Effector memory CD8-positive, alpha-beta T cell (primary cell): ENCODE measurements around the gene DHDH.
"Not testable (repeated sequence)": the region's sequence is repeated elsewhere in the genome, so short reads cannot be mapped to it uniquely, and the experiment has no call there.

Source experiments
- ATAC-seq: fragments of 150-1000 bp; cut with Tn5 transposase; replicated peaks from 2 replicates; pipeline ENCODE4 v1.10.0; 2021; ENCODE audit warnings: mild to moderate bottlenecking, moderate library complexity
- DNase-seq, 3 experiments: peaks; one replicate each; pipeline ENCODE4 v3.0.0; 2021
- H3K27ac Mint-ChIP-seq, 2 donors: one replicate each; pipeline ENCODE4 v1.8.0; 2022; ENCODE audit warnings: mild to moderate bottlenecking in 2 of 2, mixed read lengths in 2 of 2, moderate library complexity in 2 of 2
- H3K27me3 Mint-ChIP-seq, 2 donors: one replicate each; pipeline ENCODE4 v1.8.0; 2022; ENCODE audit warnings: mixed read lengths in 2 of 2
- H3K36me3 Mint-ChIP-seq: one replicate; pipeline ENCODE4 v1.8.0; 2022; ENCODE audit warnings: mild to moderate bottlenecking, moderate library complexity, mixed read lengths; ENCODE audit not compliant: insufficient read depth
- H3K4me1 Mint-ChIP-seq, 2 donors: one replicate each; pipeline ENCODE4 v1.8.0; 2022; ENCODE audit warnings: low read depth in 2 of 2, mixed read lengths in 2 of 2
- H3K4me3 Mint-ChIP-seq, 2 donors: one replicate each; pipeline ENCODE4 v1.8.0; 2022; ENCODE audit warnings: mild to moderate bottlenecking in 2 of 2, mixed read lengths in 2 of 2, moderate library complexity in 2 of 2
- H3K9me3 Mint-ChIP-seq, 2 donors: one replicate each; pipeline ENCODE4 v1.8.0; 2022; ENCODE audit warnings: mixed read lengths in 2 of 2

DHDH gene

DNA sequence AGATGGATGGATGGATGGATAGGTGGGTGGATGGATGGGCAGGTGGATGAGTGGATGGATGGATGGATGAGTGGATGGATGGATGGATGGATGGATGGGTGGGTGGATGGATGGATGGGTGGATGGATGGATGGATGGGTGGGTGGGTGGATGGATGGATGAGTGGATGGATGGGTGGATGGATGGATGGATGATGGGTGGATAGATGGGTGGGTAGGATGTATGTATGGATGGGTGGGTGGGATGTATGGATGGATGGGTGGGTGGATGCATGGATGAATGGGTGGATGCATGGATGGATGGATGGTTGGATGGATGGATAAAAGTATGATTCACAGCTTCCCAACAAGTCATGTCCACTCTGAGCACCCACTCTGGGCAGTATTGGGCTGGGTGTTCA lies 29.7 kb upstream of the DHDH start:
- not testable (repeated sequence) for H3K27me3 Mint-ChIP-seq, H3K4me3 Mint-ChIP-seq, H3K9me3 Mint-ChIP-seq, DNase-seq, H3K27ac Mint-ChIP-seq, ATAC-seq
- Mint-ChIP-seq H3K36me3 (peaks cover 43% of the 10 kb centered on the region), H3K4me1 (peaks cover 20 to 30% of the 10 kb centered on the region in 2 donors)

DNA sequence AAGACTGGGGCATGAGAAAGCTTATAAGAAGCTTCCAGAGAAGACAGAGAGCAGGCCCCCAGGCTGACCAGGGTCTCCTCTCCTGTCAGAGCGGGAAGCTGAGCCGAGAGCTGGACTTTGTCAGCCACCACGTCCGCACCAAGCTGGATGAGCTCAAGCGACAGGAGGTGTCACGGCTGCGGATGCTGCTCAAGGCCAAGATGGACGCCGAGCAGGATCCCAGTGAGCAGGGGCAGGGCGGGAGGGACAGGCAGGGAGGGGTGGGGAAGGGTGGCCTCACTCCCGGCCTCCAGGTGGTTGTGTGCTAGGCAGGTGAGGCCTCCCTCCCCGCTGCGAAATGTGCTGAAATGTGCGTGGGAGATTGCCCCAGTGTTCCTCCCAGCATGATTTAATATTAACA lies 27.8 kb upstream of the DHDH start:
- H3K4me3 Mint-ChIP-seq = no peak overlapping the region
- ATAC-seq (no peak), DNase-seq (no peak)
- H3K9me3 Mint-ChIP-seq = no peaks in the 10 kb centered on the region
- peaks cover 59% of the 10 kb centered on the region for H3K36me3 Mint-ChIP-seq
- H3K27ac Mint-ChIP-seq = no peak overlapping the region
- peaks cover 11 to 17% of the 10 kb centered on the region in 2 donors for H3K4me1 Mint-ChIP-seq
- H3K27me3 Mint-ChIP-seq = no peaks in the 10 kb centered on the region

DNA sequence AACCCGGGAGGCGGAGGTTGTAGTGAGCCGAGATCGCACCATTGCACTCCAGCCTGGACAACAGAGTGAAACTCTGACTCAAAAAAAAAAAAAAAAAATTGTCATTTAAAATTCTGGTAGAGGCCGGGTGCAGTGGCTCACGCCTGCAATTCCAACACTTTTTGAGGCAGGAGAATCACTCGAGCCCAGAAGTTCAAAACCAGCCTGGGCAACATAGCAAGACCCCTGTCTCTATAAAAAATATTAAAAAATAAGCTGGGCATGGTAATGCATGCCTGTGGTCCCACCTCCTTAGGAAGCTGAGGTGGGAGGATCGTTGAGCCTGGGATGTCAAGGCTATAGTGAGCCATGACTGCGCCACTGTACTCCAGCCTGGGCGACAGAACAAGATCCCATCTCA lies 27.2 kb upstream of the DHDH start:
- no peak overlapping the region for H3K4me3 Mint-ChIP-seq
- ATAC-seq (no peak), DNase-seq (no peak)
- no peaks in the 10 kb centered on the region for H3K27me3 Mint-ChIP-seq
- peaks cover 5 to 12% of the 10 kb centered on the region in 2 donors for H3K4me1 Mint-ChIP-seq
- no peaks in the 10 kb centered on the region for H3K9me3 Mint-ChIP-seq
- H3K27ac Mint-ChIP-seq = no peak overlapping the region
- H3K36me3 Mint-ChIP-seq = peaks cover 66% of the 10 kb centered on the region

DNA sequence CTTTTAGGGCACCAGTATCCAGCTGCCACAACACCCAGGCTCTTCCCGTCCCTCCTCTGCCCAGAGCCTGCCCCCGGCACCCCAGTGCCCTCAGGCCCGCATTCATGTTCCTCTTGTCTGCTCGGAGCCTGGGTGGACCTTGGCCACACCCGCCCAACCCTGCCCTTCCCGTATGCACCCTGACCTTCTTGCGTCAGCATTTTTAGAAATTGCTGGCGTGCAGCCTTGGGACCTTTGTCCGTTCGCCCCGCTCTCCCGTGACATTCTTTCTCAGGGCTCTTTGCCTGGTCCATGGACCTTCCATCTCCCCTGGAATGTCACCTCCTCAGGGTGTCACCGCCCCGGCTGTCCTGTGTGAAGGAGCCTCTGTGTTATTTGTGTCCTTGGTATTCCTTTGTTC lies 25.8 kb upstream of the DHDH start:
- Mint-ChIP-seq H3K27me3 (no peaks in the 10 kb centered on the region), H3K4me1 (peaks cover under 1 to 4% of the 10 kb centered on the region in 2 donors), H3K27ac (peak overlapping the region in 1 of 2 donors; percentile 51), H3K36me3 (peaks cover 73% of the 10 kb centered on the region), H3K9me3 (no peaks in the 10 kb centered on the region), H3K4me3 (no peak overlapping the region)
- DNase-seq (no peak), ATAC-seq (no peak)

DNA sequence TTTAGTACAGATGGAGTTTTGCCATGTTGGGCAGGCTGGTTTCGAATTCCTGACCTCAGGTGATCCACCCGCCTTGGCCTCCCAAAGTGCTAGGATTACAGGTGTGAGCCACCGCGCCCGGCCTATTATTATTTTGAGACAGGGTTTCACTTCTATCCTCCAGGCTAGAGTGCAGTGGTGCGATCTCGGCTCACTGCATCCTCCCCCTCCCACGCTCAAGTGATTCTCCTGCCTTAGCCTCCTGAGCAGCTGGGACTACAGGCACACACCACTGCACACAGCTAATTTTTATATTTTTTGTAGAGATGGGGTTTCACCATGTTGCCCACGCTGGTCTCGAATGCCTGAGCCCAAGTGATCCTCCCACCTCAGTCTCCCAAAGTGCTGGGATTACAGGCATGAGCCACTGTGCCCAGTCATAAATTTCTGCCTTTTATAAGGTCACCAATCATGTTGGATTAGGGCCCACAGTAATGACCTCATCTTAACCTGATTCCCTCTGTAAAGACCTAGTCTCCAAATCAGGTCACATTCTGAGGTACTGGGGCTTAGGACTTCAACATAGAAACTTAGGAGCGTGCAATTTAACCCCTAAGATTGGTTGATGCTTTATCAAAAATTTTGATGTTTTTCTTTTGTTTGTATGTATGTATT lies 23.9 kb upstream of the DHDH start:
- not testable (repeated sequence) for H3K4me3 Mint-ChIP-seq, DNase-seq, H3K27ac Mint-ChIP-seq, H3K27me3 Mint-ChIP-seq, ATAC-seq, H3K4me1 Mint-ChIP-seq, H3K9me3 Mint-ChIP-seq
- H3K36me3 Mint-ChIP-seq = peaks cover 88% of the 10 kb centered on the region

DNA sequence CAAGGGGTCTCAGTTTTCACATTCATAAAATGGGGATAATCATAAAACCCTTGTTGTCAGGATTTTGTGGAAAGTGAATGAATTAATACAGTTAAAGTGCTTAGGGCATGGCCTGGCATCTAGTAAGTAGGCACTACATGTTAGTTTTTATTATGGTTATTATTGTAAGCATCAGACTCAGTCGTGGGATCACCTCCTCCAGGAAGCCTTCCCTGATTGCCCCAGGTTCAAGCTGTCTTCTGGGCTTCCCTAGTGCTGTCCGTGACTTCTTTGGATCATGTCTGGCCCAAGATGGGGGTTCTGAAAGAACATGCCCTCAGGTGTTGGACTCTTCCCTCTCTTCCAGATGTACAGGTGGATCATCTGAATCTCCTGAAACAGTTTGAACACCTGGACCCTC lies 22.7 kb upstream of the DHDH start:
- H3K36me3 Mint-ChIP-seq = peaks cover 90% of the 10 kb centered on the region
- ATAC-seq (no peak), DNase-seq (no peak)
- H3K27me3 Mint-ChIP-seq = no peaks in the 10 kb centered on the region
- peaks cover 2 to 3% of the 10 kb centered on the region in 2 donors for H3K4me1 Mint-ChIP-seq
- no peak overlapping the region for H3K4me3 Mint-ChIP-seq
- no peak overlapping the region for H3K27ac Mint-ChIP-seq
- no peaks in the 10 kb centered on the region for H3K9me3 Mint-ChIP-seq

DNA sequence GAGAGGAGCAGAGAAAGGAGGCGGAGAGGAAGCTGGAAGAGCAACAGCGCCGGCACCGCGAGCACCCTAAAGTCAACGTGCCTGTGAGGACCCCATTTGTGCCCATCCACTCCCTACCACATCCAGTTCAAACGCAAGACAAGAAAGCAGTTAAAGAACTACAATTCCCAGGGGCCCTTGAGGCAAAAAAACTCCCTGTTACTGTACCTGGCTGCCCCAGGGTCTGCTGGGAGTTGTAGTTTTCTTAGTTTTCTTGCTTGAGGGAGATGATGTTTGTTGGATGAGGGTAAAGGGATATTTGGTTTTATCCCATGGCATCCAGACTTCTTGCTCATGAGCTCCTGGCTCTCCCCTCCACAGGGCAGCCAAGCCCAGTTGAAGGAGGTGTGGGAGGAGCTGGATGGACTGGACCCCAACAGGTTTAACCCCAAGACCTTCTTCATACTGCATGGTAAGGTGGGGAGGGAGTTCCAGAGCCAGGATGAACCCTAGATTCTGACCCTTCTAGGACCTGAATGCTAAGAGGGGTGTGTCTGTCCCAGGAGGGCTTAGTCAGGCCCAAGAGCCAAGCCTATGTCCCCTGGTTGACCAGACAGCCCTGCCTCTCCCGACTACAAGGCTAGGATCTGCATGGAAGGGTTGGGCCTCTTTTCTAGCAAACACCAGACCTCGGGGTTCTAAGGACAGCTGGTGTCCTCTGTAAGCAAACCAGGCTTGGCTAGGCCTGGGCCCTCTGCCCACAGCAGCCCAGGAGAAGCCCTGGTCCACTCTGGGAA lies 20.2 kb upstream of the DHDH start:
- Mint-ChIP-seq H3K4me3 (no peak overlapping the region), H3K4me1 (peaks cover 3 to 4% of the 10 kb centered on the region in 2 donors), H3K9me3 (no peaks in the 10 kb centered on the region), H3K27ac (peak overlapping the region in 1 of 2 donors; percentile 68), H3K36me3 (peaks cover 80% of the 10 kb centered on the region), H3K27me3 (no peaks in the 10 kb centered on the region)
- peak; percentile 67 for ATAC-seq
- DNase-seq = peak in 2 of 3 experiments; percentile 22 to 25

DNA sequence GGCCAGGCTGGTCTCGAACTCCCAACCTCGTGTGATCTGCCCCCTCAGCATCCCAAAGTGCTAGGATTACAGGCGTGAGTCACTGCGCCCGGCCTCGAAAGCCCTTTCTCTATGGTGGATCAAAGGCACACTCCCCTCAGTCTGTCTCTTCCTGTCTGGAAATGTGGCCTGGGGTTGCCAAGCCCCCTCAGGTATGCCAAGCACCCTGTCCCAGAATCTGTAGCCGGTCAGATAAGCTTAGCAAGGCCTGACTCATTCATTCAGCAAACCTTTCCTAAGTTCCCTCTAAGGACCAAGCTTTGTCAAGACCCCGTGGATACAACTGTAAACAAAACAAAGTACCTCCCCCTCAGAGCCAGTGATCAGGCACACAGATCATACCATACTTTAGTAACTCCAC lies 19.3 kb upstream of the DHDH start:
- no peaks in the 10 kb centered on the region for H3K9me3 Mint-ChIP-seq
- peaks cover 3 to 4% of the 10 kb centered on the region in 2 donors for H3K4me1 Mint-ChIP-seq
- no peak overlapping the region for H3K4me3 Mint-ChIP-seq
- H3K27me3 Mint-ChIP-seq = no peaks in the 10 kb centered on the region
- no peak overlapping the region for H3K27ac Mint-ChIP-seq
- ATAC-seq = no peak
- peaks cover 76% of the 10 kb centered on the region for H3K36me3 Mint-ChIP-seq
- DNase-seq = no peak

DNA sequence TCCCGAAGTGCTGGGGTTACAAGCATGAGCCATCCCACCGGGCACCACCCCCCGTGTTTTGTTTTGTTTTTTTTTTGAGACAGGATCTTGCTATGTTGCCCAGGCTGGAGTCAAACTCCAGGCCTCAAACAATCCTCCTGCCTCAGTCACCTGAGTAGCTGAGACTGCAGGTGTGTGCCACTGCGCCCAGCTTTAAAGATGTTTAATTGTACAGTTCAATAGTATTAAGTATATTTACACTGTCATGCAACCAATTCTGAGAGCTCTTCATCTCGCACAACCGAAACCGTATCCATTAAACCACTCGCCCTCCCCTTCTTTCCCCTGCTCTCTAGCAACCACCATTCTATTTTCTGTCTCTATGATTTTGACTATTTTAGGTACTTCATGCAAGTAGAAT lies 17.7 kb upstream of the DHDH start:
- H3K9me3 Mint-ChIP-seq = no peaks in the 10 kb centered on the region
- DNase-seq (no peak), ATAC-seq (no peak)
- no peak overlapping the region for H3K27ac Mint-ChIP-seq
- H3K4me1 Mint-ChIP-seq = peaks cover 3 to 4% of the 10 kb centered on the region in 2 donors
- peaks cover 65% of the 10 kb centered on the region for H3K36me3 Mint-ChIP-seq
- no peak overlapping the region for H3K4me3 Mint-ChIP-seq
- H3K27me3 Mint-ChIP-seq = no peaks in the 10 kb centered on the region

DNA sequence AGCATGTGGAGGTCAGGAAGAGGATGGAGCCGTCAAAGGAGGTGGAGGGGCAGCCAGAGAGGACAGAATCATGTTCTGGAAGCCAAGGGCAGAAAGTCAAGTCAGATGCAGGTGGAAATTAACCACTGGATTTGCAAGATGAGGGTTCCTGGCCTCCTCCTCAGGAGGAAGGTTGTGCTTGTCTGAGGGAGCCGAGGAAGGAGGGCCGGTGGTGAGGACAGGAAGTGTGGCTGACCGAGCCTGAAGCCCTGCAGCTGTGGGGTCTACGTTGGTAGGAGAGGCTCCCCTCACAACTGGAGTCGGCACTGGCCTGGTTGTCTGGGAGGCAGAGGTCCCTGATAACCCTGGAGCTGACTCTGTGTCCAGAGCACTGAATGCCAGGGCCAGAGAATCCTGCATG lies 15.4 kb upstream of the DHDH start:
- Mint-ChIP-seq H3K27me3 (no peaks in the 10 kb centered on the region), H3K36me3 (peaks cover 53% of the 10 kb centered on the region), H3K9me3 (no peaks in the 10 kb centered on the region), H3K4me3 (no peak overlapping the region), H3K4me1 (peaks cover 3 to 4% of the 10 kb centered on the region in 2 donors), H3K27ac (peak overlapping the region; percentile 38 to 53)
- no peak for DNase-seq
- ATAC-seq = no peak

DNA sequence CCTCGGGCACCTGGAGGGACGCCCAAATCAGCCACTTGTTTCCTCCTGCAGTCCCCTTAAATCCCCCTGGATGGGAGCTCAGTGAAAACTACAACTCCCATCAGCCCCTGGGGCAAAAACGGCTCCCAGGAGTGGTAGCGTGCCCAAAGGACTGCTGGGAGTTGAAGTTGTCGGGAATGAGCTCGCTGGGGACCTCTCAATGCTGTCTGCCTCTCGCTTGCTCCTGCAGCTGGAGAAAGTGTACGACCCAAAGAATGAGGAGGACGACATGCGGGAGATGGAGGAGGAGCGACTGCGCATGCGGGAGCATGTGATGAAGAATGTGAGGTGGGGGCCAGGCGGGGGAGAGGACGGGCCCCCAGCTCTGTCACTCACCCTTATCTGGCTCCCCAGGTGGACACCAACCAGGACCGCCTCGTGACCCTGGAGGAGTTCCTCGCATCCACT lies 14.7 kb upstream of the DHDH start:
- H3K27me3 Mint-ChIP-seq = no peaks in the 10 kb centered on the region
- no peaks in the 10 kb centered on the region for H3K9me3 Mint-ChIP-seq
- H3K27ac Mint-ChIP-seq = peak overlapping the region in 1 of 2 donors; percentile 38
- peaks cover 3 to 4% of the 10 kb centered on the region in 2 donors for H3K4me1 Mint-ChIP-seq
- peaks cover 50% of the 10 kb centered on the region for H3K36me3 Mint-ChIP-seq
- H3K4me3 Mint-ChIP-seq = no peak overlapping the region
- DNase-seq = no peak
- peak; percentile 43 for ATAC-seq

DNA sequence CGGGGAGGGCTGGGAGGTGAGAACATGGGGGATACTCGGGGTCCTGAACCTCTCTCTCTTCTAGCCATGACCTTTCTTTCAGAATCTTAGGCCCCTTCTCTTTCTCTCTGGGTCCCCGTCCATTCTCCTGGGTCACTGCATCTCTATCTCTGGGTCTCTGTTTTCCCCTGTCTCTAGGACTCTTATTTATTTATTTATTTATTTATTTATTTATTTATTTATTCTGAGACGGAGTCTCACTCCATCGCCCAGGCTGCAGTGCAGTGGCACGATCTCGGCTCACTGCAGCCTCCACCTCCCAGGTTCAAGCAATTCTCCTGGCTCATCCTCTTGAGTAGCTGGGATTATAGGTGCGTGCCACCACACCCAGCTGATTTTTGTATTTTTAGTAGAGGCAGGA lies 14.2 kb upstream of the DHDH start:
- peaks cover 46% of the 10 kb centered on the region for H3K36me3 Mint-ChIP-seq
- not testable (repeated sequence) for ATAC-seq, DNase-seq, H3K4me3 Mint-ChIP-seq, H3K27ac Mint-ChIP-seq, H3K9me3 Mint-ChIP-seq, H3K4me1 Mint-ChIP-seq, H3K27me3 Mint-ChIP-seq

DNA sequence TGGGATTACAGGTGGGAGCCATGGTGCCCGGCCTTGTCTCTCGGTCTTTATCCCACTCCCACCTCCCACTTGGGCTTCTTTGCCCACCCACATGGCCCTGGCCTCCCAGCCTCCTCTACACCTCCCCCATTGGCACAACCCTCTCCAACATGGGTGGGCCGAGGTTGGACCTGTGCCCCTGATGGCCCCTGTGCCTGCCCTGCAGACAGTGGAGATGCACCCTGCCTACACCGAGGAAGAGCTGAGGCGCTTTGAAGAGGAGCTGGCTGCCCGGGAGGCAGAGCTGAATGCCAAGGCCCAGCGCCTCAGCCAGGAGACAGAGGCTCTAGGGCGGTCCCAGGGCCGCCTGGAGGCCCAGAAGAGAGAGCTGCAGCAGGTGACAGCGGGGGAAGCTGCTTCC lies 12.6 kb upstream of the DHDH start:
- Mint-ChIP-seq H3K36me3 (peaks cover 30% of the 10 kb centered on the region), H3K27ac (no peak overlapping the region), H3K9me3 (no peaks in the 10 kb centered on the region), H3K4me3 (no peak overlapping the region), H3K4me1 (peaks cover 0 to 4% of the 10 kb centered on the region in 2 donors), H3K27me3 (no peaks in the 10 kb centered on the region)
- ATAC-seq = no peak
- no peak for DNase-seq
